Fibroblast of the aortic adventitia (primary cell): ENCODE data around the gene OLFM4. TPM values are rescaled to one million over a fixed set of nuclear protein-coding genes. Genes with fewer than 3 reads are reported as not detected.

Experiments
- DNase-seq: peaks from one replicate; pipeline ENCODE4 v3.0.0-alpha.2; 2010; ENCODE audit warnings: low read depth
- H3K4me3 ChIP-seq: 2 replicates; pipeline ENCODE4 v1.5.1; 2011; ENCODE audit warnings: low read depth, mild to moderate bottlenecking, control low read depth, low read length, moderate library complexity
- CTCF ChIP-seq: IDR thresholded peaks from 2 replicates; pipeline ENCODE4 v1.5.1; 2011; ENCODE audit warnings: mild to moderate bottlenecking, low read length, control low read depth, inconsistent platforms; ENCODE audit not compliant: insufficient read depth
- total RNA-seq: library from RNA; depleted of rRNA; stranded (reverse); fragments of >200 nt; gene quantifications from 2 replicates; pipeline ENCODE4 v1.2.3, GENCODE V29; 2012; ENCODE audit warnings: low replicate concordance

Gene OLFM4
- total RNA-seq = 0.09 TPM in 1 of 2 replicates, not detected in the other

GRCh38 chr13:53028637-53029203, at the start of gene OLFM4:
OLFM4 (plus strand) TSS chr13:53028813; CDS start chr13:53028837, 24 bp downstream.
- no peak for TF ChIP-seq CTCF
- no peak for DNase-seq
- H3K4me3 ChIP-seq = no peak within 1 kb of the TSS

GRCh38 chr13:52978989-52979388, 49.6 kb upstream of the OLFM4 start:
- no peak for DNase-seq

GRCh38 chr13:52980695-52981094, 47.9 kb upstream of the OLFM4 start:
- TF ChIP-seq CTCF = no peak
- DNase-seq = no peak
- H3K4me3 ChIP-seq = no peak overlapping the region

More at GRCh38 chr13:52978989-52979388, 49.6 kb upstream of the OLFM4 start:
- no peak overlapping the region for H3K4me3 ChIP-seq
- no peak for TF ChIP-seq CTCF

- H3K4me3 ChIP-seq = no peak overlapping the region
- no peak for TF ChIP-seq CTCF
- DNase-seq = no peak
Measured at GRCh38 chr13:52983836-52984235, 44.8 kb upstream of the OLFM4 start.

- no peak for TF ChIP-seq CTCF
- no peak overlapping the region for H3K4me3 ChIP-seq
- DNase-seq = no peak
Measured at GRCh38 chr13:52984881-52985363, 43.7 kb upstream of the OLFM4 start.

GRCh38 chr13:52991344-52992020, 37.1 kb upstream of the OLFM4 start:
- no peak overlapping the region for H3K4me3 ChIP-seq
- no peak for DNase-seq
- no peak for TF ChIP-seq CTCF
